Uterus (tissue), 4 donors: Measurements from ENCODE around the gene FCRL4. TPM values are rescaled to one million over a fixed set of nuclear protein-coding genes. Genes with fewer than 3 reads are reported as not detected.
A peak's percentile ranks its signal among the peaks of the same experiment; 100 is the strongest.

Experiments used
- DNase-seq, 2 donors: peaks; one replicate each; pipeline ENCODE4 v3.0.0-alpha.2; 2019 to 2020
- H3K27ac ChIP-seq, 2 donors: fragments of 200-600 bp; sonication (generic); 1 replicate in 1 of 2; 2 replicates in 1 of 2; pipeline ENCODE4 v1.5.1; 2016 to 2018
- H3K27me3 ChIP-seq, 2 donors: fragments of 200-600 bp; sonication (generic); one replicate each; pipeline ENCODE4 v1.5.1; 2018 to 2019; ENCODE audit warnings: control low read depth in 1 of 2
- H3K36me3 ChIP-seq, 2 donors: fragments of 200-600 bp; sonication (generic); one replicate each; pipeline ENCODE4 v1.5.1; 2019; ENCODE audit warnings: control low read depth in 1 of 2
- H3K4me1 ChIP-seq, 2 donors: fragments of 200-600 bp; sonication (generic); one replicate each; pipeline ENCODE4 v1.5.1; 2018 to 2019; ENCODE audit warnings: control low read depth in 1 of 2
- H3K4me3 ChIP-seq, 2 donors: fragments of 200-600 bp; sonication (generic); 1 replicate in 1 of 2; 2 replicates in 1 of 2; pipeline ENCODE4 v1.5.1; 2018 to 2019; ENCODE audit warnings: mild to moderate bottlenecking in 1 of 2
- H3K9me3 ChIP-seq, 2 donors: fragments of 200-600 bp; sonication (generic); one replicate each; pipeline ENCODE4 v1.5.1; 2019; ENCODE audit warnings: control low read depth in 1 of 2
- CTCF ChIP-seq, 4 experiments: fragments of 200-600 bp in 2 of 4; fragments of 450-650 bp in 2 of 4; sonication (generic) in 2 of 4; IDR thresholded peaks; one replicate each; pipeline ENCODE4 v1.5.1; 2016 to 2019; ENCODE audit warnings: antibody characterized with exemption in 4 of 4, mild to moderate bottlenecking in 2 of 4, moderate library complexity in 1 of 4
- POLR2A ChIP-seq, 2 donors: fragments of 450-650 bp; IDR thresholded peaks; one replicate each; pipeline ENCODE4 v1.6.1; 2016; ENCODE audit warnings: antibody characterized with exemption in 2 of 2, mild to moderate bottlenecking in 1 of 2, moderate library complexity in 1 of 2
- intact Hi-C: fragments of 100-400 bp; cut with DNase I; formaldehyde crosslinking; loops from one replicate; pipeline ENCODE4 v1.15.1; 2023; ENCODE audit warnings: low total_unique reads
- total RNA-seq, 4 donors: library from RNA; depleted of rRNA in 3 of 4; stranded (reverse); fragments of >200 nt in 3 of 4; gene quantifications; one replicate each; pipeline versions ENCODE4 v1.1.0 to v1.2.4, GENCODE V29; 2014 to 2023
- donor health status: DM: yes; HTN: yes; CAD: no.

FCRL4 gene
- total RNA-seq, 4 donors from 2014 or later, result not detected

- DNase-seq, result no peak
- Histone ChIP-seq H3K4me3 (no peak overlapping the region), H3K27me3 (no peaks in the 10 kb centered on the region), H3K27ac (no peak overlapping the region), H3K4me1 (no peaks in the 10 kb centered on the region), H3K36me3 (no peaks in the 10 kb centered on the region), H3K9me3 (no peaks in the 10 kb centered on the region)
- TF ChIP-seq CTCF (IDR thresholded peaks at IDR 0.05) (peak; percentile 40 to 53 (median 46)), POLR2A (IDR thresholded peaks at IDR 0.05) (no peak)
- intact Hi-C loops, result no loop called here
Observed at GRCh38 chr1:157580179-157580827, 17.6 kb downstream of the FCRL4 start.

- Histone ChIP-seq H3K4me1 (no peaks in the 10 kb centered on the region), H3K4me3 (no peak overlapping the region), H3K9me3 (no peaks in the 10 kb centered on the region), H3K36me3 (no peaks in the 10 kb centered on the region), H3K27ac (no peak overlapping the region), H3K27me3 (no peaks in the 10 kb centered on the region)
- DNase-seq, result no peak
- TF ChIP-seq POLR2A (IDR thresholded peaks at IDR 0.05) (no peak), CTCF (IDR thresholded peaks at IDR 0.05) (no peak)
- intact Hi-C loops, result no loop called here
Observed at GRCh38 chr1:157577420-157577819, 20.5 kb downstream of the FCRL4 start.

- Histone ChIP-seq H3K4me3 (no peak overlapping the region), H3K9me3 (no peaks in the 10 kb centered on the region), H3K27me3 (no peaks in the 10 kb centered on the region), H3K4me1 (no peaks in the 10 kb centered on the region), H3K36me3 (no peaks in the 10 kb centered on the region), H3K27ac (no peak overlapping the region)
- no peak for TF ChIP-seq CTCF (IDR thresholded peaks at IDR 0.05)
- intact Hi-C loops, result no loop called here
- DNase-seq, result no peak
Observed at GRCh38 chr1:157575744-157576143, 22.1 kb downstream of the FCRL4 start.

GRCh38 chr1:157574836-157575235 lies 23.0 kb downstream of the FCRL4 start:
- DNase-seq, result no peak
- Histone ChIP-seq H3K27me3 (no peaks in the 10 kb centered on the region), H3K9me3 (no peaks in the 10 kb centered on the region), H3K27ac (no peak overlapping the region), H3K36me3 (no peaks in the 10 kb centered on the region), H3K4me1 (no peaks in the 10 kb centered on the region), H3K4me3 (no peak overlapping the region)
- intact Hi-C loops, result no loop called here
- TF ChIP-seq CTCF (IDR thresholded peaks at IDR 0.05) (no peak), POLR2A (IDR thresholded peaks at IDR 0.05) (no peak)

GRCh38 chr1:157566484-157567300 lies 31.2 kb downstream of the FCRL4 start:
- no peaks in the 10 kb centered on the region for H3K36me3 ChIP-seq
- no peaks in the 10 kb centered on the region for H3K27me3 ChIP-seq
- intact Hi-C loops, result no loop called here
- H3K4me3 ChIP-seq, result no peak overlapping the region
- no peaks in the 10 kb centered on the region for H3K4me1 ChIP-seq
- no peak for TF ChIP-seq CTCF (IDR thresholded peaks at IDR 0.05)
- TF ChIP-seq POLR2A (IDR thresholded peaks at IDR 0.05), result no peak
- no peaks in the 10 kb centered on the region for H3K9me3 ChIP-seq
- no peak for DNase-seq
- no peak overlapping the region for H3K27ac ChIP-seq
